GM12878 (cell line): ENCODE data around the gene MUC16. TPM values are rescaled to one million over a fixed set of nuclear protein-coding genes. Genes with fewer than 3 reads are reported as not detected.

ENCODE experiments used
- ATAC-seq: fragments of 200-7000 bp; cut with Tn5 transposase; 3 replicates; pipeline ENCODE4 v1.9.1; 2020; ENCODE audit warnings: mild to moderate bottlenecking, moderate library complexity
- BruUV-seq: library from RNA; stranded (reverse); fragments of 400-500 nt; replicated peaks from 2 replicates; lab custom pipeline; 2021; lab: Mats Ljungman, UMichigan
- CTCF ChIA-PET: fragments of 300-600 bp; sonication (Branson Sonifier 250); formaldehyde crosslinking; extraction: SDS; loops from one replicate; lab custom pipeline; 2021; ENCODE audit warnings: inconsistent platforms; lab: Yijun Ruan, JAX
- POLR2A ChIA-PET: fragments of 350-600 bp; formaldehyde crosslinking; extraction: SDS; loops from one replicate; lab custom pipeline; 2021; ENCODE audit warnings: inconsistent platforms; lab: Charles Lee
- RAD21 ChIA-PET: fragments of 300-600 bp; sonication (Branson Sonifier 250); formaldehyde crosslinking; loops from one replicate; lab custom pipeline; 2023; ENCODE audit warnings: antibody characterized with exemption; ENCODE audit not compliant: unreplicated experiment; lab: Charles Lee
- SMC1A ChIA-PET: fragments of 300-600 bp; sonication (Branson Sonifier 250); formaldehyde crosslinking; loops from one replicate; lab custom pipeline; 2023; ENCODE audit not compliant: unreplicated experiment, uncharacterized antibody; lab: Charles Lee
- DNase-seq: peaks from one replicate; pipeline ENCODE4 v3.0.0-alpha.2; 2011; ENCODE audit warnings: low read depth, low spot score
- FAIRE-seq: peaks from 3 replicates; lab custom pipeline; 2011; peaks lifted over from hg19 to GRCh38; lab: Jason Lieb, UNC
- H2AFZ ChIP-seq: 2 replicates; pipeline ENCODE4 v1.6.0; 2011; ENCODE audit warnings: low read depth, low read length, control low read depth; ENCODE audit not compliant: control insufficient read depth
- H3K27ac ChIP-seq: 2 replicates; pipeline ENCODE4 v1.5.1; 2011; ENCODE audit warnings: control low read depth; ENCODE audit not compliant: control insufficient read depth, insufficient read depth
- H3K27me3 ChIP-seq, 2 experiments: replicated peaks in 1 of 2; 2 replicates each; pipeline versions ENCODE4 v1.6.0 to v1.6.1; 2011; ENCODE audit warnings: low read length in 1 of 2; ENCODE audit not compliant: control insufficient read depth in 2 of 2, insufficient read depth in 2 of 2
- H3K36me3 ChIP-seq, 2 experiments: 2 replicates each; pipeline ENCODE4 v1.5.1; 2011; ENCODE audit warnings: low read length in 1 of 2; ENCODE audit not compliant: control insufficient read depth in 2 of 2, insufficient read depth in 2 of 2
- H3K4me1 ChIP-seq: 2 replicates; pipeline ENCODE4 v1.6.1; 2011; ENCODE audit warnings: mild to moderate bottlenecking, low read length, moderate library complexity, mixed read lengths; ENCODE audit not compliant: control insufficient read depth, insufficient read depth
- H3K4me2 ChIP-seq: 2 replicates; pipeline ENCODE4 v1.6.0; 2011; ENCODE audit warnings: control low read depth; ENCODE audit not compliant: control insufficient read depth, insufficient read depth
- H3K4me3 ChIP-seq: fragments of 200-600 bp; sonication (generic); 2 replicates; pipeline ENCODE4 v1.5.1; 2016
- H3K79me2 ChIP-seq: 2 replicates; pipeline ENCODE4 v1.6.0; 2011; ENCODE audit warnings: low read length; ENCODE audit not compliant: control insufficient read depth, insufficient read depth
- H3K9ac ChIP-seq: 2 replicates; pipeline ENCODE4 v1.8.0; 2011; ENCODE audit warnings: low read length, control low read depth, mixed read lengths; ENCODE audit not compliant: control insufficient read depth, insufficient read depth
- H3K9me3 ChIP-seq: replicated peaks from 3 replicates; pipeline ENCODE4 v1.5.1; 2011; ENCODE audit warnings: mild to moderate bottlenecking, low read length; ENCODE audit not compliant: control insufficient read depth, insufficient read depth
- H4K20me1 ChIP-seq: 2 replicates; pipeline ENCODE4 v1.6.0; 2011; ENCODE audit not compliant: control insufficient read depth, insufficient read depth
- ASH2L ChIP-seq: fragments of 300-600, 200-600 bp; sonication (generic); IDR thresholded peaks from 2 replicates; pipeline ENCODE4 v1.6.1; 2017; ENCODE audit warnings: low read depth, mild to moderate bottlenecking, borderline replicate concordance
- BMI1 ChIP-seq: fragments of 450-650 bp; IDR thresholded peaks from 2 replicates; pipeline ENCODE4 v1.6.1; 2016; ENCODE audit warnings: mild to moderate bottlenecking, moderate library complexity, borderline replicate concordance
- BRCA1 ChIP-seq: IDR thresholded peaks from 2 replicates; pipeline ENCODE4 v1.6.1; 2011; ENCODE audit warnings: low read depth, low read length, improper control_type of control experiment
- CBX3 ChIP-seq: fragments of 200-600 bp; sonication (generic); IDR thresholded peaks from 2 replicates; pipeline ENCODE4 v1.6.1; 2016; ENCODE audit warnings: low read depth, borderline replicate concordance
- CREM ChIP-seq: IDR thresholded peaks from 2 replicates; pipeline ENCODE4 v1.6.1; 2014; ENCODE audit warnings: antibody characterized with exemption, low read depth
- EGR1 ChIP-seq, 2 experiments: IDR thresholded peaks; 1 replicate in 1 of 2; 2 replicates in 1 of 2; pipeline ENCODE4 v1.6.1; 2011 to 2012; ENCODE audit warnings: low read depth in 2 of 2, low read length in 2 of 2, borderline replicate concordance in 1 of 2, mild to moderate bottlenecking in 1 of 2, moderate library complexity in 1 of 2
- EP300 ChIP-seq, 2 experiments: fragments of 150-350 bp in 1 of 2; IDR thresholded peaks; 2 replicates each; pipeline ENCODE4 v1.6.1; 2011 to 2012; ENCODE audit warnings: low read depth in 2 of 2, low read length in 2 of 2, borderline replicate concordance in 1 of 2, improper control_type of control experiment in 1 of 2, inconsistent platforms in 1 of 2; ENCODE audit not compliant: control insufficient read depth in 1 of 2
- LARP7 ChIP-seq: fragments of 450-650 bp; IDR thresholded peaks from 2 replicates; pipeline ENCODE4 v1.6.1; 2017; ENCODE audit warnings: mild to moderate bottlenecking
- PAX8 ChIP-seq: fragments of 450-650 bp; IDR thresholded peaks from 2 replicates; pipeline ENCODE4 v1.6.1; 2017; ENCODE audit warnings: mild to moderate bottlenecking, moderate library complexity
- POLR2AphosphoS5 ChIP-seq: IDR thresholded peaks from 2 replicates; pipeline ENCODE4 v1.6.1; 2011; ENCODE audit warnings: mild to moderate bottlenecking, low read length, inconsistent platforms
- RAD51 ChIP-seq: fragments of 450-650 bp; IDR thresholded peaks from 2 replicates; pipeline ENCODE4 v1.6.1; 2016; ENCODE audit warnings: moderate library complexity, mild to moderate bottlenecking, inconsistent platforms
- RUNX3 ChIP-seq: IDR thresholded peaks from 2 replicates; pipeline ENCODE4 v1.6.1; 2012; ENCODE audit warnings: low read length, inconsistent platforms
- SP1 ChIP-seq: IDR thresholded peaks from one replicate; pipeline ENCODE4 v1.6.1; 2011; ENCODE audit warnings: low read depth, low read length
- ZNF384 ChIP-seq: IDR thresholded peaks from 2 replicates; pipeline ENCODE4 v1.6.1; 2012; ENCODE audit warnings: low read depth, mild to moderate bottlenecking, low read length, improper control_type of control experiment, borderline replicate concordance
- WGBS: methylation state at CpG from one replicate; pipeline ENCODE4 v1.1.6; 2016; ENCODE audit warnings: low lambda C conversion rate; ENCODE audit not compliant: insufficient replicate concordance, insufficient coverage; ENCODE audit errors: missing lambda C conversion rate; 5-methylcytosine and 5-hydroxymethylcytosine counted together
- in situ Hi-C: fragments of 300-500 bp; cut with MboI; formaldehyde crosslinking; loops from 9 replicates; pipeline ENCODE4 v1.14.3; 2018; ENCODE audit warnings: mixed read lengths
- intact Hi-C: fragments of 100-400 bp; cut with micrococcal nuclease; formaldehyde crosslinking; loops from one replicate; pipeline ENCODE4 v1.14.2; 2022; ENCODE audit not compliant: unreplicated experiment
- polyA plus RNA-seq, 11 experiments: library from polyadenylated mRNA; depleted of rRNA in 4 of 11; unstranded in 6 of 11; stranded (reverse) in 5 of 11; fragments of >200 nt; fragmentation: Nextera tagmentation in 4 of 11; fragmentation: Illumina TruSeq in 1 of 11; extraction: Ambion mirVana in 4 of 11; extraction: Trizol in 1 of 11; gene quantifications; 1 replicate in 1 of 11; 2 replicates in 10 of 11; pipeline versions ENCODE4 v1.2.1 to v1.2.3, GENCODE V29; 2011 to 2016; ENCODE audit warnings: inconsistent platforms in 2 of 11, missing spikeins in 2 of 11, low read depth in 1 of 11
- total RNA-seq, 4 experiments: library from RNA; depleted of rRNA in 3 of 4; stranded (reverse); fragments of >200 nt in 3 of 4; fragmentation: Illumina TruSeq in 1 of 4; extraction: Trizol in 1 of 4; gene quantifications; 2 replicates each; pipeline versions ENCODE4 v1.2.1 to v1.2.3, GENCODE V29; 2013 to 2021
- TF ChIP-seq, protein P1 (sequence below): IDR thresholded peaks from 2 replicates; pipeline ENCODE4 v1.6.1; 2011; ENCODE audit warnings: borderline replicate concordance, low read depth, mild to moderate bottlenecking, moderate library complexity, low read length; ENCODE audit not compliant: insufficient read depth, poor library complexity, severe bottlenecking
- TF ChIP-seq, protein P2 (sequence below): fragments of 450-650 bp; IDR thresholded peaks from 2 replicates; pipeline ENCODE4 v1.6.1; 2016; ENCODE audit warnings: mild to moderate bottlenecking

Gene MUC16
- total and polyA plus RNA-seq, 10 of the 15 experiments (the other 5 are each of a cell fraction or from before 2014, with no cell fraction given), result under 0.01 TPM; not detected in 8

- Histone ChIP-seq H4K20me1 (no peaks in the 10 kb centered on the region), H3K27ac (no peak overlapping the region), H3K27me3 (no peaks in the 10 kb centered on the region), H3K9me3 (no peaks in the 10 kb centered on the region; the same call in 2 of the 3 replicates), H3K4me2 (no peak overlapping the region), H3K4me3 (no peak overlapping the region), H3K36me3 (no peaks in the 10 kb centered on the region), H3K9ac (no peak overlapping the region), H3K79me2 (no peaks in the 10 kb centered on the region), H2AFZ (no peak overlapping the region), H3K4me1 (no peaks in the 10 kb centered on the region)
- 33% methylated on average over 4 of the region's 4 CpGs for WGBS
- ChIA-PET POLR2A (no interaction called here), SMC1A (no interaction called here), CTCF (interaction anchor here (0.9 kb wide), 1 partner anchor 32 kb away, joined by 3 read pairs; no protein-coding TSS in a partner anchor), RAD21 (no interaction called here)
- BruUV-seq, result no TSS peak
- no peak for FAIRE-seq
- no peak for ATAC-seq
- no peak for TF ChIP-seq ASH2L
- TF ChIP-seq PAX8, result no peak
- TF ChIP-seq, protein P1, sequence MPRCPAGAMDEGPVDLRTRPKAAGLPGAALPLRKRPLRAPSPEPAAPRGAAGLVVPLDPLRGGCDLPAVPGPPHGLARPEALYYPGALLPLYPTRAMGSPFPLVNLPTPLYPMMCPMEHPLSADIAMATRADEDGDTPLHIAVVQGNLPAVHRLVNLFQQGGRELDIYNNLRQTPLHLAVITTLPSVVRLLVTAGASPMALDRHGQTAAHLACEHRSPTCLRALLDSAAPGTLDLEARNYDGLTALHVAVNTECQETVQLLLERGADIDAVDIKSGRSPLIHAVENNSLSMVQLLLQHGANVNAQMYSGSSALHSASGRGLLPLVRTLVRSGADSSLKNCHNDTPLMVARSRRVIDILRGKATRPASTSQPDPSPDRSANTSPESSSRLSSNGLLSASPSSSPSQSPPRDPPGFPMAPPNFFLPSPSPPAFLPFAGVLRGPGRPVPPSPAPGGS, result no peak
- intact Hi-C loops, result no loop called here
- DNase-seq, result no peak
- in situ Hi-C loops, result no loop called here
These were observed 42.7 kb upstream of the MUC16 start for GRCh38 chr19:9052894-9053293.

- Histone ChIP-seq H3K4me1 (no peaks in the 10 kb centered on the region), H3K9me3 (no peaks in the 10 kb centered on the region; the same call in 2 of the 3 replicates), H3K27me3 (no peaks in the 10 kb centered on the region), H3K9ac (no peak overlapping the region), H3K27ac (no peak overlapping the region), H3K4me3 (no peak overlapping the region), H4K20me1 (no peaks in the 10 kb centered on the region), H3K79me2 (no peaks in the 10 kb centered on the region), H3K36me3 (no peaks in the 10 kb centered on the region), H2AFZ (no peak overlapping the region), H3K4me2 (no peak overlapping the region)
- RAD21 ChIA-PET, result no interaction called here
- ATAC-seq, result no peak
- POLR2A ChIA-PET, result no interaction called here
- no peak for DNase-seq
- CTCF ChIA-PET, result no interaction called here
- SMC1A ChIA-PET, result no interaction called here
- in situ Hi-C loops, result no loop called here
- BruUV-seq, result no TSS peak
- intact Hi-C loops, result no loop called here
- WGBS, result 2% methylated on average over 4 of the region's 4 CpGs
- TF ChIP-seq BRCA1 (no peak), EGR1 (IDR thresholded peaks at IDR 0.05; ENCODE audit: borderline replicate concordance in 1 of 2, low read depth in 2 of 2, low read length in 2 of 2) (no peak), LARP7 (no peak), CREM (no peak), CBX3 (no peak), BMI1 (no peak), RAD51 (no peak), ZNF384 (no peak), POLR2AphosphoS5 (no peak), SP1 (no peak), RUNX3 (no peak), EP300 (IDR thresholded peaks at IDR 0.05; ENCODE audit: borderline replicate concordance in 1 of 2, control insufficient read depth in 1 of 2, low read depth in 2 of 2, low read length in 2 of 2) (no peak)
- TF ChIP-seq, protein P2, sequence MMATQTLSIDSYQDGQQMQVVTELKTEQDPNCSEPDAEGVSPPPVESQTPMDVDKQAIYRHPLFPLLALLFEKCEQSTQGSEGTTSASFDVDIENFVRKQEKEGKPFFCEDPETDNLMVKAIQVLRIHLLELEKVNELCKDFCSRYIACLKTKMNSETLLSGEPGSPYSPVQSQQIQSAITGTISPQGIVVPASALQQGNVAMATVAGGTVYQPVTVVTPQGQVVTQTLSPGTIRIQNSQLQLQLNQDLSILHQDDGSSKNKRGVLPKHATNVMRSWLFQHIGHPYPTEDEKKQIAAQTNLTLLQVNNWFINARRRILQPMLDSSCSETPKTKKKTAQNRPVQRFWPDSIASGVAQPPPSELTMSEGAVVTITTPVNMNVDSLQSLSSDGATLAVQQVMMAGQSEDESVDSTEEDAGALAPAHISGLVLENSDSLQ, result no peak
- TF ChIP-seq, all 136 proteins: peak for 0
- no peak for FAIRE-seq
These were observed 36.5 kb upstream of the MUC16 start for GRCh38 chr19:9046694-9047093.
